GM21786 (cell line): Measurements from ENCODE around the gene TTI1.

Source experiments
- ATAC-seq: cut with Tn5 transposase; IDR thresholded peaks from one replicate; pipeline ENCODE4 v1.9.1; 2021; ENCODE audit not compliant: unreplicated experiment

Gene TTI1

DNA sequence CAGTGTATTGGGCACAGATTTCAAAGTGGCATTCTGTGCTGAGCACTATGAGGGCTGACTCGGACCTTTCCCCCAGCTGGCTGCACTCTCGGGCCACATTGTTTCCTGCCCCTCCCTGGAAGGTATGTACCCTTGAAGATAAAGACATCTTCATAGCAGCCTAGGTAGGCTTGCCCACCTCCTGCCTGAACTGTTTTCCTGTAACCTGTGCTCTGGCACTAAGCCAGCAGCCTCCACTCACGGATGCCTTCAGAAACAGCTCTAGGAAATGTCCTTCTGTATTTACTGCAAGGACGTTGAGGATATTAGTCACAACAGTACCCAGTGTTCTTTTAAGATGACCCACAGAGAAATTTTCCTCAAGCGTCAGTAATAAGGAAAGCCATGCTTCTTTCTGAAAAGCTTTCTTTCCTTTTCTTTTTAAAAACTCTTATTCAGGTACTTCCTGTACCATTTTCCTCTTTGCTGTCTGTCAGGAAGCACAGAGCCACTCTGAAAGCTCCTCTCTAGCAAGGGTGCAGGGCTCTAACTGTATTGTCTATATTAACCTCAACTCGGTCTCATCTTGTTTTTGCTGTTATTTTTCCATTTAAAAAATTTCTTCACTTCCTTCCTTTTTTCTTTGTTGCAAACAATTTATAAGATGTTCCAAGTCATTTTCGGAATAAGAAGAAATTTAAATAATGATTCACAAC lies 43.5 kb downstream of the TTI1 start:
- ATAC-seq, result no peak

DNA sequence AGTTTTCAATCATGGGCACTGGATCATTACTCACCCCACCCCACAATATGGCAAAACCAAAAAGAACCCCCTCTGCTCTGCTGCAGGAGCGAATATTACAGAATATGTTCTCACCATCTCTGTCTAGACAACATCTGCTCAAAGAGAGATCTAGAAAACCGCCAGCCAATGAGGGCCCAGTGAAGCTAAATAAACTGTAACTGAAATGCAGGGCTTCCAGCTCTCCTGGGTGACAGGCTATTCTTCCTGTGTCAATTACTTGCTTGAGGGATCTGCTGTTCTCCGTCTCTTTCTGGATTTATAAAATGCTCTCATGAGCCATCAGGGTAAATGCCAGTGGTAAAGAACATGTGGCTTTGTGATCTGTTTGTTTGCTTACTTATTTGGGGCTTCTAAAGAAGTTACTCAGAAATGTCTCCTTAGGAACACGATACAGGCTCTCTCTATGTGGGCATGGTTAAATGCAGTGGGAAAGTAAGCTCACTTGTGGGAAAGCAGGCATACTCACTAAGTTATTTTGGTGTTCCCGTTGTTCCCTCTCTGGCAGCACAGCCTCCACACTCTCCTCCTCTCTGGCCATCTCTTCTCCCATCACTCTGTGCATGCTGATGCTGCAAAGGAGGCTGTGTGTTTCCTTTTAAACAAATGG lies 44.8 kb downstream of the TTI1 start:
- ATAC-seq, result no peak

DNA sequence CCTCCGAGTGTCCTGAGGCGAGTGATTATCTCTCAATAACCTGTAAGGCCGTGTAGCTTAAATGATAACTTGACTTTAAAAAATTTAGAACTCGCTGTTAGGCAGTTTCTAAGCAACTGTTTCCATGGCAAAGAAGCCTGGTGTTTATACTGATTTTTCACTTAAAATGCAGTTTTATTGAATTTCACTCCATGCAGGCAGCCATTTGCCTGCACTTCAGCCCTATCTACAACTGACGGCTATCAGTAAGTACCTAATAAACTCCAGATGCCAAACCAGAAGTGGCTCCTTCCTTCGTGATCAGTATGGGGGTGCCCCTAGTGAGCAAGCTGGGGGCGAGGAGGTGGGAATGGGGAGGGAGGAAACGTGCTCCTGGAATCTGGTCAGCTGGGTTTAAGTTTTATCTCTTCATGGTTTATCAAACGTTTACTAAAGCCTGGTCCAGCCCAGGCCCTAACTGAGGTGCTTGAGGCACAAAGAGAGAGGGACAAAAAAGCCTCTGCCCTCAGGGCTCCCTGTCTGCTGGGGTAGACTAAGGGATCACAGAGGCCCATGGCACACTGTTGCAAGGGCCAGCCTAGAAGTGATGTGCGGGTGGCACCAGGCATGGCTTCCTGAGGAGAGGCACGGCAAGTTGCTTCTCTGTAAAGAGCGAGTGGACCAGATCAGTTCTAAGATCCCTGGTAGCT lies 45.5 kb downstream of the TTI1 start:
- ATAC-seq, result no peak

DNA sequence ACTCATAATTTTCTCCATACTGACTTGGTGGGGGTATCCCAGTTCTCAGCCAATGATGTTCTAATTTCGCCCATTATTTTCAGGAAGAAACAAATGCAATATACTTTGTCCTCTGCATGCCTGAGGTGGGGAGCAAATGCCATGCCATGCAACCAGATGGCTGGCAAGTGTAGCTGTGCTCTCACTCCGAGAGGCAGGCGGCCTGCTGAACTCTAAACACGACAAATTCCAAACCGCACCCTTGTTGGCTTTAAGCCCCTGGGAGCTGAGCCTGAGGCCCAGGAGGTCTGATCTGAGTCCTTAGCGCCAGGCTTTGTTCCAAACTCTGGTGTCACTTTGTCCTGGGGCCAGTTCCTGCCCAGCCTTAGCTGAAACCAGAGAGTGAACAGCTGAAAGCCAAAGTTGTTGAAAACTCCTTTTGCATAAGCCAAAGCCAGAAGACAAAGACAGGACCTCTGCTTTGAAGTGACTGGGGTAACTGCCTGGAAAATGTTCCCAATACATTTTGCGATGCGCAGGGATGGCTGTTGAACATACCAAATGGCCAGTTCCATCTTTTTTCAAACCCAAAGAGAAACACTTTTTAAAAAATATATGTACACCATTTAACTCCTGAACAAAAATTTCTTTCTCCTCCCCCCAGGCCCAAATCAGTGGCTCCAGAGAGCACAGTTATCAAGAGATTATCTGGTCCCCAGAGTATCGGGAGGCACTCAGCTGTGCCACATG lies 46.2 kb downstream of the TTI1 start:
- ATAC-seq, result no peak

DNA sequence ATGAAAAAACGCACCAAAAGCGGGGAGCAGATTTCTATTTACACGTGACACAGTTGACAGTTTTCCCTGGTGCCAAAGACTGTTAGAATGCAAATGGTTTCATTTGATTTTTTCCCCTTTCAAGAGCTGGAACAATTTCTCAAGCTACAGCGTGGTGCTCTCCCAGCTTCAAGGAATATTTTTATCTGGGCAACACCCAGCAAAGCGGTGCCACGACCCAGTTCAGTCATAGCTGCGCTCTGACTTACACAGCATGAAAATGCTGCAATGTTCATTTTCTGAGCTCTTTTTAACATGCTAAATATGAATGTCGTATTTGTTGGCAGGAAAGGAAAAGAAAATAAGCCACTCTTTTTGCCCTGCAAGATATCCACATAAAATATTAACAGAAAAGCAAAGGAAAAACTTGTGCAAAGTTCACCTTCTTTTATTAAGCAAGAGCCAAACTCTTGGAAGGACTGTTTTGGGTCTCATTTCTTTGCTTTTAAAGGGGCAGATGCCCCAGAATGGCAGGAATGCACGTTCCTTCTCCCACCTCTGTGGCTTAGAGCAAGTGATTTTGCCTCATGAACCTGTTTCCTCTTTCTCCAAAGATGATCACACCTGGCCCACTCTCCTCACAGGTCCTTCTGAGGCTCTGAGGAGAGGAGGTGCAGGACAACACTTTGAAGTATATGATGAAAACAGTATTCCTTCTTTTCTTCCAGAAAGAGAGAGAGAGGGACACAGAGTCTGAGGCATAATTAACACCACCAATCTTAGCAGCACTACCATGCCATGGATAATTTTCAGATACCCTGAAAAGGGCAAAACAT lies 47.0 kb downstream of the TTI1 start:
- no peak for ATAC-seq

DNA sequence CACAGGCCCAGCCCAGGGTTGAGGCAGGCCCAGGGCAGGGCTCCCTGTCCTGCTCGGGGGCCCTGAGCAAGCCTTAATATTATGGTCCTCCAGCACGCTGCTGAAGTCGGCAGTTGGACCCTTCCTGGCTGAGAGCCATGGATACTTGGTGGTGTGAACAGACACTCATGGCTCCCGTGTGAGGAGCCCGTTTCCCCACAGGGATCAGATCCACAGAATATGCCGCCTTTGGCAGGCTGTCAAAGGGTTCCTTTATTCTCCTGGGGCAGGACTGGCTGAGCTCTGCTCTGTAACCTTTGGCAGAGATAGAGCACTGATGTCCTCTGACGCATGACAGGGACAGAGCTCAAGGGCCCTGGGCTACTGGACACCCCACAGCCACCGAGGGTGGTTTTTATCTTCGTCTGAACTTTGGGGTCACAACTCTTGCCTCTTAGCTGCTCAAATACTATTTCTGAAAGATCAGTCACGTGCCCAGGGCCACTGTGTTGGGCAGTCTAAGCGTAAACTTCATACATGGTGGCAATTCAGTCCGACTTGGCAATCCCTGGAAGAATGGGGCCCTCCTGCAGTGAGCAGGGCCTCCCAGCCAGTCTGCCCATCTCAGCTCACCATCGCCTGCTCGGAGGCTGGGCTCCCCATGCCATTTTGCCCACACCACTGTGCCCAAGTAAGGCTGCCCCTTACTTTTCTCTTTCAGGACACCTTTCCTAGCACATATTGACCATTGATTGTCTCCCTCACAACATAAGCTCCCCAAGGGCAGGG lies 49.1 kb downstream of the TTI1 start:
- no peak for ATAC-seq

DNA sequence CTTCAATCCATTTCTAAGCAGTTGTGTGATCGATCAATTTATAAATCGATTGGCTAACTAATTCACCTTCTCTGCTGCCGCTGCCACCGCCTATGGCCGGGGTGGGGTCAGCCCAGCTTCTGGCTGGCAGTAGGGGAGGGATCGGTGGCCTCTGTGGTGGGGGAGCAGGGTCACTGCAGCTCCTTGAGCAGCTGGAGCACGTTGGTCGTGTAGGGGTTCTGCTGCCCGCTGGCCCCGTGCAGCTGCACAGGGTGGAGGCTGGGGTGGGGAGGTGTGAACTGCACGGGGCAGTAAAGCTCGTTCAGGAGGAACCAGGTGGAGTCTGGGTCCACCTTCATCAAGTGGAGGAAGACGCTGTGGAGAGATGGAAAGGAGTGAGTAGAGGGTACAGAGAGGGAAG lies 50.0 kb downstream of the TTI1 start:
- ATAC-seq, result no peak

DNA sequence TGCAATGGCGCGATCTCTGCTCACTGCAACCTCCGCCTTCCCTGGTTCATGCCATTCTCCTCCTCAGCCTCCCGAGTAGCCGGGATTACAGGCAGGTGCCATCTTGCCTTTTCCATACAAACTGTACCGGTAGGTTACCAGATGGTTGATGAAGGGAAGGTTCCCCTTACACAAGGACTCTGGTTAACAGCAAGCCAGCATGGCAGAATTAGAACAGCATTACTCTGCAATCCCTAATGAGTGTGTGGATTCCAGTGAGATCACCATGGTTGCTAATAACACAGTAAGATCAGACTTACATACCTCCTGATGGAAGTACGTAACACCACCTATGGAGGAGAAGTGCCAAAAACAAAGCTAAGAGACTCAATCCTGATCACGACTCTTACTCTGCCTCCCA lies 51.7 kb downstream of the TTI1 start:
- no peak for ATAC-seq

DNA sequence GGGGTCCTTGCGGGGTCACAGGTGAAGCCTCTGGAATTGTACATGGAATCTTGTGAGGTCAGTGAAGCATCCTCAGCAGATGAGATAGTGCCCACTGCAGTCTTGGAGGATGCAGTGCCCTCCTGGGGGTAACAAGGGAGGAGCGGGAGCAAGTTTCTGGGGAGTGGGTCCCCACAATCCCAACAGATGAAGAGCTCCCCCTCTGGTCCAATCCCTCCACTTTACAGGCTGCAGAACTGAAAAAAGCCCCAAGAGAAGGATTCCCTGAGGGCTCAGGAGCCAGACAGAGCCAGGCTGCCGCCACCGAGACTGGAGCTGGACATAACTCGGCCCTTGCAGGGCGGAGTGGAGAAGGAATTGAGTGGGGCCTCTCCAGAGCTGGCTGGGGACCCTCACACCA lies 52.4 kb downstream of the TTI1 start:
- ATAC-seq, result no peak

DNA sequence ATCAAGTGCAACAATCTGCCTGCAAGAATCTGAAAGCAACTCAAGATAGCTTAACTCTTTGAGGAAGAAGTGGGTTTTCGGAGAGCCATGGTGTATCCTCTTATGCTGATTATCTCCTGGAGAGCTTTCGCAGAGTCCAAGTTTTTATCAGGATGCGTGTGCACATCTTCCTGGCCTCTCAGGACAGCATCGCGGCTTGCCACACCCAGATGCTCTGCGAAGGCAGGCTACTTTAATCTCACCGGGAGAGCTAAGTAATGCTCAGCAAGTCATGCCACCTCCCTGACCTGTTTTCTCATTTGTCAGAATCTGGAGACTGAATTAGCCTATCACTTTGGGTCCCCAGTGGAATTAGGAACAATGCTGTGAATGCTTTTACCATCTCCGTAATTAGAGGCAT lies 52.9 kb downstream of the TTI1 start:
- no peak for ATAC-seq

DNA sequence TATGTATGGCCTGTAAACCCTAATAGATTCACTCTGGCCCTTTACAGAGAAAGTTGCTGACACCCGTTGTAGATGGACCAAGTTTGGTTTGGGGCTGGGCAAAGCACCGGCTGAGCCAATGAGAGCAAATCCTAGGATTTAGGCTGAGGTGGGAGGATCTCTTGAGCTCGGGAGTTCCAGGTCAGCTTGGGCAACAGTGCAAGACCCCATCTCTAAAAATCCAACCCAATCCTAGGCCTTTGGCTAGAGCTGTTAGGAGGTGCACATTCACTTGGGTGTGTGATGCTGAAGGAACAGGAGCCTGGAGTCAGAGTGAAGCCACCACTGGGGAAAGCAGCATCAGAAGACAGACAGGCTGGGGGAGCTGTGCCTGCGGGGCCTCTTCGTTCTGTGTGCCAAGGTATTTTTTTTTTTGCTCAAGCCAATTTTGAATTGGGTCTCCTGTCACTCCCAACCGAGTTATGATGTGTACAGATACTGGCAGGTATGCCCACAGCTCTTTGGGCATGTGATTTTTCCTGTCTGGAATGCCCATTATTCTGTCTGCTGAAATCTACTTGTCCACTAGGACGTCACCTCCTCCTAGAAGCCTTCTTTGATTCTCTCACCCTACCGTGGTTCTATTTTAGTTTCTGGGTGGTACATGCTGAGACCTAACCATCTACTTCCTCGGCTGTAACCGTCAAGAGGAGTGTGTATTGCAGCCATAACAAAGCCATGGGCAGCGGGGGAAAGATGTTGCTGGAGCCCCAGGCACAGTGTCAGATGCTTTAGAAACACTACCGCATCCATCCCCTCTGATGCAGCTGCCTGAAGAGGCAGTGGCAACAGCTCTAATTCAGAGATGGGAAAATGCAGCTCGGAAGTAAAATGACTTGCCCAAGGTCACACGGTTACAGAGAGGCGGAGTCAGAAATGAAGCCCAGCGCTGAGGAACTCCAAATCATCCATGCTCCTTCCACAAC lies 54.0 kb downstream of the TTI1 start:
- ATAC-seq, result no peak

DNA sequence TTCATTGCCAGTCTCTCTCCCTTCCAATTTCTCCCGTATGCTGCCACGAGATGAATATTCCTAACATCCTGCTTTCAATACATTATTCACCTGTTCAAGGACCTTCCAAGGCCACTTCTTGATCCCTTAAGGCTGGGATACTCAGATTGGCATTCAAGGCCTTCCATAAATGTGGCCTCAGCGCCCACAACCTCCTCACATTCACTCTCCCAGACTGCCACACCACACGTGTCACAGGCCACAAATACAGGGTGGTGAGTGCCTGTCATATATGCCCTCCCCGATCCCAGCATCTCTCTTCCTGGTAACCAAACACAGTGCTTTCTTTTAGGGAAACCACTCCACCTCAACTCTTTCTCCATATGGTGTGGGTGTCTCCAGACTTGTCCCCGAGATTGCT lies 55.5 kb downstream of the TTI1 start:
- no peak for ATAC-seq

DNA sequence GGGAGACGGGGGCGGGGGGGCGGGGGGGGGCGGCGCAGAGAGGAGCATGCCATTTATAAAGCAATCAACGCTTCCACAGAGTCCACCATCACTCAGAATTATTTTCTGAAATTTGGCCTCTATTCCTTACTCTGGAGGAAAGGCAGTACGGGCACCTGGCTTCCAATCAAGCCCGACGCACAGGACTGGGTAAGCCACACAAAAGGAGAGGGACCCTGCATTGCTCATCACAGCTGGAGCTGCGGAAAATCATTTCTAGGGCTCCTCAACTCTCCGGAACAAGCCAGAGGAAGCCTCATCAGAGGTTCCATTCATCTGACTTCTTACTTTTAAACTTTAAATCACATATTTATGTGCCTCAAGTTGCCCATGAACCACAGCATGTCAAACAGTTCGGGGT lies 55.9 kb downstream of the TTI1 start:
- no peak for ATAC-seq

DNA sequence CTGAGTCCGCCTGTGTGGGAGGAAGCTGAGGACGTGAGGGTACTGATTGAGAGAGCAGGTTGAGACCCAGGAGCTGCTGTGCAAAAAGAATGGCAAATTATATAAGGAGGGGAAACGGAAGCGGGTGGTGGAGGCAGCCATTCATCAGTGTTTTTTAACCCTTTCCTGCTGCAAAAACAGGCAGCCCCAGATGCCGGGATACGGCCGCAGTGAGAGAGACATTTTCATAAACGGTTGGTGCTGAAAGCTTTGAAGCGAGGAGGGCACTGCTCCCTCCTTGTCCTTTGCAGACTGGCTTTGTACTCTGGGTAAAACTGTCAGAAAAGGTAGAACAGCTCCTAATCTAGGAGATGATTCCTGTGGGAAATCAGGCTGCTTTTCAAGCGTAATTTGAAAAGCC lies 56.4 kb downstream of the TTI1 start:
- no peak for ATAC-seq

DNA sequence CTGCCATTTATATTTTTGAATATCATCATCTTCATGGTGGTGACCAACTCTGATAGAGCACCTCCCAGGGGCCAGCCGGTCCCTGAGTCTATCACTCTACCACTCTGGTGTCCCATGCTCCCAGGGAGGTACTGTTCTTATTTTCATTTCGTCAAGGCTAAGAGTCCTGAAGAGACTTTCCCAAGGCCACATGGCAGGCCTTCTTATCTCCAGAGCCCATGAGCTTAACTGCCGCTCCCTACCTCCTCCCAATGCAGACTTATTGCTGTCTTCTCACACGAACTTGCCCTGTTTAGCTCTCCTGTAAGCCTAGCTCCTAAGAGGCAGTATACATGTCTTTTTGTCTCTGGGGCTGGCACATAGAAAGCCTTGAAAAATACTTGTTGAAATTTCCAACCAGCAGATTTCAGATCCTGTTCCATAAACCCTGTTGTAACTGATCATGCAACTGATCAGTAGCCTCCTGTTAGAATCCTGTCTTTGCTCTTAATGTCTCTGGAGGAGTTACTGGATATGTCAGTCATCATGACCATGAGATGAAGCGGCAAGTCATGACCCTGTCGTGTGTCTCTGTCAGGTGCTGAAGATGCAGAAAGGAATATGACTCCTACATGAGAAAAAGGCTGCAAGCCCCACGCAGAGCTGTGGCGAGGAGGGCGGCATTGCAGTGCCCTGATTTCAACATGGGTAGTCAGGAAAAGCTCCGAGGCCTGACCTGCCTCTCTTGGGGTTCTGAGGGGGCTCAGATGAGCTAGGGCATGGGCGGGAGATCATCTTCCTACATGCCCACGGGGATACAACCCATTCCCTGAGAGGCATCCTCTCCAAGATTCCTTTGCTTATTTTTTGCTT lies 60.0 kb downstream of the TTI1 start:
- no peak for ATAC-seq

DNA sequence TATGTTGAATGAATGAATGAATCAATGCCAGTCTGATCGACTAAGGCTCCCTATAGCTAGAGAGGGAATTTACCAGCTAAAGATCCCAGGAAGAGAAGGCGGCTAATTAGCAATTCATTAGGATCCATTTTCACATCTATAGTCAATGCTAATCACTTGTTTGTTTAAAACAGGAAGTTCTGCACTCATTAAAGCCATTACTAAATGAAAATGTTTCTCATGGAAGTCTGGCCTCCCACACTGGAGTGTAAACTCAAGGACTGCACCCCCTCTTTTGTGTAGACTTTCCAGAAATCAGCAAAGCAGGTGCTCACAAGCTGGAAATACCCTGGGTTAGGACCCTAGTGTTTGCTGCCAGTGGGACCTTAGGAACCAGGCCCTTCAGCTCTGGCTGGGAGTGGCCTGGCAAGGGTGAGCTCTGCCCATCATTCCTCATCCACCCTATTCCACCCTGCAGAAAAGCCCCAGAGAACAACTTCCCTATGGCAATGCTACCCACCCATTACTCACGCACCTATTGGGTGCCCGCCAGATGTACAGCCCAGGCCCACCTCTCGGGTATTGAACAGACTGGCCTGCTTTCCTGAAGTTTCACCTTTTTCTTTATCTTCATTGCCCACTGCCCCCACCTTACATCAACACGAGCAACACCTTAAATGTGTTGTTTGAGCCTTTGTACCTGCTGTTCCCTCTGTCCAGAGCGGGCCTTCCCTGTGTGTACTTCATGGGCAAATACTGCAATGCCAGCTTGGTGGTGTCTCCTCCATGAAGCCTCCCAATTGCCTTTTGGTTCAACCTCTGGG lies 60.8 kb downstream of the TTI1 start:
- ATAC-seq, result no peak

DNA sequence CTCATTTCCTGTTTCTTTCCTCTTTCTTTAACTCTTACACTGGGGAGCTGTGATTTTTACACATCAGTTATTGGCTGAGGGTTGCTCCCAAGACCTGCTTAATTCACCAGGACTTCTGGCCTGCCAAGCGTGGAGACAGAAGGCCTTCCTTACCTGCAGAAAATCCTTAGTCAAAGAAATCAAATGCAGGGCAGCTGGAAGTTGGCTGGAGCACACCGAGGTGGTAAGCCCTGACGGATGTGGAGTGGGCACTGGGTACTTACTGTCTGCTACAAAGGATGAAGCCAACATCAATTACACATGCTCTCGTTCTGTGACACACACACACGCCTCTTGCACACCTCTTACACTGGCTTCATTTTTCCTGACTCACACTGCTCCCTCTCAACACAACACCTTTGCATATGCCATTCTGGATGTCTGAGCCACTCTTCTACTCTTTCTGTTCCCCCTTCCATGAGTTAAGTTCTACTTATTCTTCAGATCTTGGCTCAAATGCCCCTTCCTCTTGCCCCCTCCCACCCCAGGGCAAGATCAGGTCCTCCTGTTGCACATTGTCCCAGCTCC lies 61.6 kb downstream of the TTI1 start:
- ATAC-seq, result no peak
